IPS DF 6.9 (cell line): ENCODE results near the gene TRIL.

ENCODE experiments used
- DNase-seq: peaks from one replicate; pipeline ENCODE4 v3.0.0-alpha.2; 2013; ENCODE audit warnings: low read depth, low spot score
- H3K27ac ChIP-seq: one replicate; pipeline ENCODE4 v1.5.1; 2013; ENCODE audit warnings: low read length, control low read depth
- H3K27me3 ChIP-seq: 2 replicates; pipeline ENCODE4 v1.6.1; 2013; ENCODE audit warnings: mild to moderate bottlenecking, low read length; ENCODE audit not compliant: control insufficient read depth, insufficient read depth
- H3K36me3 ChIP-seq: 2 replicates; pipeline ENCODE4 v1.6.1; 2013; ENCODE audit warnings: low read length; ENCODE audit not compliant: control insufficient read depth, insufficient read depth
- H3K4me1 ChIP-seq: 2 replicates; pipeline ENCODE4 v1.6.1; 2013; ENCODE audit warnings: low read length; ENCODE audit not compliant: control insufficient read depth, insufficient read depth
- H3K4me3 ChIP-seq: 2 replicates; pipeline ENCODE4 v1.5.1; 2013; ENCODE audit warnings: mild to moderate bottlenecking, low read length
- H3K9me3 ChIP-seq: 2 replicates; pipeline ENCODE4 v1.6.1; 2013; ENCODE audit warnings: low read length, inconsistent platforms; ENCODE audit not compliant: control insufficient read depth, insufficient read depth
- WGBS: extraction: QIAGEN DNeasy Blood & Tissue Kit; methylation state at CpG from one replicate; pipeline ENCODE4 v1.1.7; 2013; ENCODE audit warnings: mixed read lengths, missing lambda C conversion rate; ENCODE audit not compliant: insufficient read length, insufficient coverage; 5-methylcytosine and 5-hydroxymethylcytosine counted together

Gene TRIL

GRCh38 chr7:28922624-28923331 is 35.4 kb downstream of the TRIL start:
- Histone ChIP-seq H3K4me3 (no peak overlapping the region), H3K9me3 (no peaks in the 10 kb centered on the region), H3K36me3 (no peaks in the 10 kb centered on the region), H3K27ac (no peak overlapping the region), H3K4me1 (no peaks in the 10 kb centered on the region), H3K27me3 (no peaks in the 10 kb centered on the region)
- DNase-seq, result peak; percentile 76
- no CpG with 5 or more reads among the region's 7 CpGs for WGBS

GRCh38 chr7:28921822-28922221 is 36.3 kb downstream of the TRIL start:
- DNase-seq, result no peak
- Histone ChIP-seq H3K4me1 (no peaks in the 10 kb centered on the region), H3K9me3 (no peaks in the 10 kb centered on the region), H3K27me3 (no peaks in the 10 kb centered on the region), H3K36me3 (no peaks in the 10 kb centered on the region), H3K27ac (no peak overlapping the region), H3K4me3 (no peak overlapping the region)
- WGBS, result no CpG with 5 or more reads among the region's 4 CpGs

GRCh38 chr7:28920424-28920823 is 37.7 kb downstream of the TRIL start:
- Histone ChIP-seq H3K27ac (no peak overlapping the region), H3K36me3 (no peaks in the 10 kb centered on the region), H3K4me1 (no peaks in the 10 kb centered on the region), H3K4me3 (no peak overlapping the region), H3K9me3 (no peaks in the 10 kb centered on the region), H3K27me3 (no peaks in the 10 kb centered on the region)
- no peak for DNase-seq
- WGBS, result 100% methylated on average over 1 of the region's 6 CpGs

- Histone ChIP-seq H3K9me3 (no peaks in the 10 kb centered on the region), H3K27ac (no peak overlapping the region), H3K27me3 (no peaks in the 10 kb centered on the region), H3K4me1 (no peaks in the 10 kb centered on the region), H3K4me3 (no peak overlapping the region), H3K36me3 (no peaks in the 10 kb centered on the region)
- WGBS, result no CpG with 5 or more reads among the region's 9 CpGs
- DNase-seq, result no peak
Measured at GRCh38 chr7:28919510-28919909, 38.6 kb downstream of the TRIL start.

GRCh38 chr7:28908775-28909174 is 49.4 kb downstream of the TRIL start:
- no peaks in the 10 kb centered on the region; the same call in 1 of the 2 replicates for H3K4me1 ChIP-seq
- no CpG with 5 or more reads among the region's 5 CpGs for WGBS

GRCh38 chr7:28905464-28905863 is 52.7 kb downstream of the TRIL start:
- H3K27me3 ChIP-seq, result no peaks in the 10 kb centered on the region
- H3K36me3 ChIP-seq, result no peaks in the 10 kb centered on the region
- no peaks in the 10 kb centered on the region for H3K9me3 ChIP-seq
- no peaks in the 10 kb centered on the region; the same call in 1 of the 2 replicates for H3K4me1 ChIP-seq
- H3K27ac ChIP-seq, result no peak overlapping the region
- no peak for DNase-seq
- WGBS, result no CpG with 5 or more reads among the region's 3 CpGs
- no peak overlapping the region for H3K4me3 ChIP-seq

More at GRCh38 chr7:28908775-28909174, 49.4 kb downstream of the TRIL start:
- Histone ChIP-seq H3K4me3 (no peak overlapping the region), H3K9me3 (no peaks in the 10 kb centered on the region; the same call in 1 of the 2 replicates), H3K27ac (no peak overlapping the region), H3K27me3 (no peaks in the 10 kb centered on the region), H3K36me3 (no peaks in the 10 kb centered on the region)
- DNase-seq, result no peak

GRCh38 chr7:28904578-28905048 is 53.5 kb downstream of the TRIL start:
- Histone ChIP-seq H3K27ac (no peak overlapping the region), H3K36me3 (no peaks in the 10 kb centered on the region), H3K4me3 (no peak overlapping the region), H3K27me3 (no peaks in the 10 kb centered on the region), H3K4me1 (no peaks in the 10 kb centered on the region; the same call in 1 of the 2 replicates), H3K9me3 (no peaks in the 10 kb centered on the region)
- DNase-seq, result no peak
- WGBS, result no CpG with 5 or more reads among the region's 10 CpGs

- Histone ChIP-seq H3K9me3 (no peaks in the 10 kb centered on the region), H3K4me1 (no peaks in the 10 kb centered on the region; the same call in 1 of the 2 replicates), H3K36me3 (no peaks in the 10 kb centered on the region), H3K27me3 (no peaks in the 10 kb centered on the region), H3K4me3 (no peak overlapping the region), H3K27ac (no peak overlapping the region)
- no peak for DNase-seq
- no CpG with 5 or more reads among the region's 4 CpGs for WGBS
Measured at GRCh38 chr7:28903730-28904577, 54.2 kb downstream of the TRIL start.
